Adrenal gland (tissue), 12 donors: ENCODE results near the gene COL25A1. TPM values are rescaled to one million over a fixed set of nuclear protein-coding genes. Genes with fewer than 3 reads are reported as not detected.

Source experiments
- DNase-seq, 7 donors: peaks; one replicate each; pipeline ENCODE4 v3.0.0-alpha.2; 2019 to 2020
- H3K27ac ChIP-seq, 5 donors: fragments of 200-600 bp; sonication (generic) in 4 of 5; 1 replicate in 3 of 5; 2 replicates in 2 of 5; pipeline versions ENCODE4 v1.5.1 to v1.8.0; 2016 to 2020; ENCODE audit warnings: mild to moderate bottlenecking in 1 of 5
- H3K27me3 ChIP-seq: fragments of 200-600 bp; 2 replicates; pipeline ENCODE4 v1.8.0; 2021
- H3K36me3 ChIP-seq, 2 donors: fragments of 200-600 bp; replicated peaks in 1 of 2; 1 replicate in 1 of 2; 2 replicates in 1 of 2; pipeline versions ENCODE4 v1.5.1 to v1.8.0; 2018 to 2022
- H3K4me1 ChIP-seq, 2 donors: fragments of 200-600 bp; replicated peaks in 1 of 2; 1 replicate in 1 of 2; 2 replicates in 1 of 2; pipeline versions ENCODE4 v1.5.1 to v1.8.0; 2018 to 2021
- H3K4me3 ChIP-seq, 4 donors: fragments of 200-600 bp; sonication (generic) in 3 of 4; one replicate each; pipeline ENCODE4 v1.5.1; 2016 to 2018
- H3K9me3 ChIP-seq, 3 donors: fragments of 200-600 bp; sonication (generic) in 1 of 3; replicated peaks in 1 of 3; 1 replicate in 2 of 3; 2 replicates in 1 of 3; pipeline versions ENCODE4 v1.5.1 to v1.8.0; 2016 to 2021
- CTCF ChIP-seq, 6 experiments: fragments of 450-650 bp in 4 of 6; fragments of 200-600 bp in 2 of 6; sonication (generic) in 1 of 6; IDR thresholded peaks; 1 replicate in 5 of 6; 2 replicates in 1 of 6; pipeline versions ENCODE4 v1.5.1 to v1.8.0; 2016 to 2021; ENCODE audit warnings: antibody characterized with exemption in 6 of 6, mild to moderate bottlenecking in 2 of 6, moderate library complexity in 1 of 6
- POLR2A ChIP-seq, 2 donors: fragments of 450-650 bp; IDR thresholded peaks; one replicate each; pipeline ENCODE4 v1.6.1; 2017; ENCODE audit warnings: antibody characterized with exemption in 2 of 2, mild to moderate bottlenecking in 2 of 2, moderate library complexity in 1 of 2
- WGBS, 4 donors: extraction: QIAGEN DNeasy Blood & Tissue Kit in 2 of 4; methylation state at CpG; one replicate each; pipeline versions ENCODE4 v1.1.5 to v1.1.7; 2013 to 2017; 5-methylcytosine and 5-hydroxymethylcytosine counted together
- intact Hi-C, 2 donors: fragments of 100-400 bp; cut with DNase I; formaldehyde crosslinking; loops; one replicate each; pipeline versions ENCODE4 v1.14.1 to v1.15.0; 2022 to 2023
- polyA plus RNA-seq, 3 donors: library from polyadenylated mRNA; stranded (reverse); fragments of 200-250 nt in 2 of 3; fragments of 350-450 nt in 1 of 3; fragmentation: Illumina TruSeq in 1 of 3; extraction: RNeasy Lipid Tissue Mini Kit (QIAGEN cat#74804) in 1 of 3; gene quantifications; one replicate each; pipeline ENCODE4 v1.2.3, GENCODE V29; 2013 to 2014
- total RNA-seq, 9 donors: library from RNA; depleted of rRNA in 4 of 9; stranded (reverse); fragments of >200 nt in 4 of 9; fragments of 120-200 nt in 1 of 9; fragmentation: NEBNext Ultra II Directional in 1 of 9; extraction: Animal tissue kit (Norgen Biotek cat#: 25700) in 1 of 9; gene quantifications; one replicate each; pipeline versions ENCODE4 v1.1.0 to v1.2.4, GENCODE V29; 2013 to 2023
- donor health status: healthy with polysubstance abuse.
- donor health status: Bipolar disorder and iron deficiency.
- donor health status: DM: yes; HTN: yes; CAD: no.
- donor health status: DM: no; HTN: no; CAD: no.
- donor health status: DM: no; HTN: no; CAD: no.
- donor health status: DM: yes; HTN: yes; CAD: no.

Gene COL25A1
- total and polyA plus RNA-seq, 12 donors = 0.05 to 2.1 (median 0.47) TPM

- Histone ChIP-seq H3K9me3 (no peaks in the 10 kb centered on the region), H3K4me3 (no peak overlapping the region), H3K27ac (no peak overlapping the region), H3K27me3 (no peaks in the 10 kb centered on the region), H3K36me3 (no peaks in the 10 kb centered on the region), H3K4me1 (no peaks in the 10 kb centered on the region)
- TF ChIP-seq CTCF (IDR thresholded peaks at IDR 0.05) (no peak), POLR2A (IDR thresholded peaks at IDR 0.05) (no peak)
- DNase-seq = no peak
- intact Hi-C loops = no loop called here
These were observed 138.4 kb downstream of the COL25A1 start for GRCh38 chr4:109164011-109164410.

GRCh38 chr4:109163493-109163892, 139.0 kb downstream of the COL25A1 start:
- Histone ChIP-seq H3K4me1 (no peaks in the 10 kb centered on the region), H3K4me3 (no peak overlapping the region), H3K27ac (no peak overlapping the region), H3K9me3 (no peaks in the 10 kb centered on the region), H3K27me3 (no peaks in the 10 kb centered on the region), H3K36me3 (no peaks in the 10 kb centered on the region)
- no peak for DNase-seq
- intact Hi-C loops = no loop called here
- no peak for TF ChIP-seq POLR2A (IDR thresholded peaks at IDR 0.05)
- no peak for TF ChIP-seq CTCF (IDR thresholded peaks at IDR 0.05)

- no peaks in the 10 kb centered on the region for H3K4me1 ChIP-seq
- intact Hi-C loops = no loop called here
- no peak for DNase-seq
- WGBS, 4 donors = 63 to 77% (median 70%) methylated on average over 3 of the region's 3 CpGs
- no peaks in the 10 kb centered on the region for H3K27me3 ChIP-seq
- no peaks in the 10 kb centered on the region for H3K9me3 ChIP-seq
- H3K27ac ChIP-seq = no peak overlapping the region
- TF ChIP-seq CTCF (IDR thresholded peaks at IDR 0.05) = no peak
- TF ChIP-seq POLR2A (IDR thresholded peaks at IDR 0.05) = no peak
- no peaks in the 10 kb centered on the region for H3K36me3 ChIP-seq
- no peak overlapping the region for H3K4me3 ChIP-seq
These were observed 139.7 kb downstream of the COL25A1 start for GRCh38 chr4:109162759-109163158.

GRCh38 chr4:109160494-109160893, 142.0 kb downstream of the COL25A1 start:
- 67 to 76% (median 75%) methylated on average over 4 of the region's 4 CpGs for WGBS, 4 donors
- Histone ChIP-seq H3K4me1 (no peaks in the 10 kb centered on the region), H3K27me3 (no peaks in the 10 kb centered on the region), H3K9me3 (no peaks in the 10 kb centered on the region), H3K4me3 (no peak overlapping the region), H3K27ac (no peak overlapping the region), H3K36me3 (no peaks in the 10 kb centered on the region)
- TF ChIP-seq CTCF (IDR thresholded peaks at IDR 0.05) = no peak
- TF ChIP-seq POLR2A (IDR thresholded peaks at IDR 0.05) = no peak
- no peak for DNase-seq
- intact Hi-C loops = no loop called here
